C4-2B (cell line): ENCODE data around the gene FBXL17.
A peak's percentile ranks its signal among the peaks of the same experiment; 100 is the strongest.
"Not testable (repeated sequence)": the region's sequence is repeated elsewhere in the genome, so short reads cannot be mapped to it uniquely, and the experiment has no call there.

Source experiments
- H3K27ac ChIP-seq: fragments of 450-650 bp; 2 replicates; pipeline ENCODE4 v1.5.1; 2017
- CTCF ChIP-seq: fragments of 450-650 bp; conservative IDR thresholded peaks from 2 replicates; pipeline ENCODE4 v1.5.1; 2017; ENCODE audit warnings: mild to moderate bottlenecking
- ZFX ChIP-seq: fragments of 450-650 bp; IDR thresholded peaks from 2 replicates; pipeline ENCODE4 v1.6.1; 2017

Gene FBXL17

GRCh38 chr5:108280248-108280647, 101.7 kb downstream of the FBXL17 start:
- TF ChIP-seq CTCF (no peak), ZFX (no peak)
- no peak overlapping the region for H3K27ac ChIP-seq

- TF ChIP-seq ZFX, result no peak
- peak; percentile 42 for TF ChIP-seq CTCF
- H3K27ac ChIP-seq, result peak overlapping the region; percentile 84
Measured at GRCh38 chr5:108278285-108279240, 103.3 kb downstream of the FBXL17 start.

GRCh38 chr5:108276187-108277050, 105.5 kb downstream of the FBXL17 start:
- TF ChIP-seq CTCF (no peak), ZFX (no peak)
- no peak overlapping the region for H3K27ac ChIP-seq

GRCh38 chr5:108274080-108274479, 107.8 kb downstream of the FBXL17 start:
- not testable (repeated sequence) for H3K27ac ChIP-seq

- TF ChIP-seq ZFX (no peak), CTCF (no peak)
- H3K27ac ChIP-seq, result no peak overlapping the region
Measured at GRCh38 chr5:108271127-108271526, 110.8 kb downstream of the FBXL17 start.

GRCh38 chr5:108266242-108266641, 115.7 kb downstream of the FBXL17 start:
- H3K27ac ChIP-seq, result no peak overlapping the region
- TF ChIP-seq CTCF (no peak), ZFX (no peak)

GRCh38 chr5:108264533-108264932, 117.4 kb downstream of the FBXL17 start:
- no peak overlapping the region for H3K27ac ChIP-seq
- no peak for TF ChIP-seq ZFX
- no peak for TF ChIP-seq CTCF
